ENCODE measurements around the gene BCR.

The BCR gene

DNA sequence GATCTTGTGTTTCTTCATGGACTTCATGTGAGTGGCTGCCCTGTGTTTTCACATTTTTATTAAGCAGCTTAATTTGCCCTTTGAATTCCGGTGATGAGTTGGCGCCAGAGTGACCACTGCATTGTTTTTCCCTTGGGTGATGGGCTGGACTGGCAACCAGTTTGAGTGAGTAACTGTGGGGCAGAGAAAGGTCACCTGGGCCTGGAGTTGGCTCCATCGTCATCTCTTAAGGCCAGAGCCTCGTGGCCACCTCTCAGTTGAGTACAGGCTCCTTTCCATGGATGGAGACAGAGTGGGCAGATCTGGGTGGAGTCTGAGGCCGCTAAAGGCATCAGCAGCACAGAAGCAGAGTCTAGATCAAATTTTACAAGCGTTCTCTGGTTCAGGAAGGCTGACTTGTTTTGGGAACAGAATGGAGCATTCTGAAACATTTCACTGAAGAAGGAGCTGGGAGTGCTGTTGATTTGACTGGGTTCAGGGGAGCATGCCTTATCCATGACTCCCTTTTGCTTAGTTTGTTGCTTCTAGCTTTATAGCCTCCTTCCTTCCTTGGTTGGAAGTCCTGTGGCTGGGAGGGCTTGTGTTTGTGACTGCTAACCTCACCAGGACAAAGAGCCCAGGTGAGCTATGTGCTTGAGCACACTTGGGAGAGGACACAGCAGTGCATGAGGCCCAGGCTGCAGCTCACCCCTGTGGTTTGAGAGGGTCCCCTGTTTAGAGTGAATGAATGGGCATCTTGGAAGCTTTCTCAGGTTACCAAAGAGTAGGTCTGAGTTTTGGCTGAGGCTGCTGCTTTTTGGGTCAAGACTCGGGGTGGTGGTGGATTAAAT lies 7.8 kb downstream of the BCR start:
- TF ChIP-seq ZNF274 (IDR thresholded peaks at IDR 0.05; ENCODE audit: low read depth, low read length): no peak
- no peak overlapping the region for H3K4me3 ChIP-seq (ENCODE audit: low read length)

DNA sequence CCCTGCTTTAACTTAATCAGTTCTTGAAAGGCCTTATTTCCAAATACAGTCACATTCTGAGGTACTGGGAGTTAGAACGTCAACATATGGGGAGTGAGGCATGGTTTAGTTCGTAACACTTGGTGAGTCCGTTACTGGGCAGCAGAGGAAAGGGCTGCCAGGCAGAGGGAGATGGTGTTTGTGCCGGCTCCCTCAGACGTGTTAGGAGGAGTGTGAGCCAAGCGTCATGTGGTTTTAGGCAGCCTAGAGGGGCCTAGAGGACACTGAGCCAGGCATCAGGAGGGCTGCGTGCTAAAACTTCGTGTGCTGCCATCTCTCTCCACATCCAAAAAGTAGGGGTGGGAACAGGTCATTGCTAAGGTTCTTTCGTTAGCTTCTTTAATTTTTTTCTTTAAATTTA lies 10.2 kb downstream of the BCR start:
- no peak overlapping the region for H3K4me3 ChIP-seq (ENCODE audit: low read length)
- no peak for TF ChIP-seq ZNF274 (IDR thresholded peaks at IDR 0.05; ENCODE audit: low read depth, low read length)

DNA sequence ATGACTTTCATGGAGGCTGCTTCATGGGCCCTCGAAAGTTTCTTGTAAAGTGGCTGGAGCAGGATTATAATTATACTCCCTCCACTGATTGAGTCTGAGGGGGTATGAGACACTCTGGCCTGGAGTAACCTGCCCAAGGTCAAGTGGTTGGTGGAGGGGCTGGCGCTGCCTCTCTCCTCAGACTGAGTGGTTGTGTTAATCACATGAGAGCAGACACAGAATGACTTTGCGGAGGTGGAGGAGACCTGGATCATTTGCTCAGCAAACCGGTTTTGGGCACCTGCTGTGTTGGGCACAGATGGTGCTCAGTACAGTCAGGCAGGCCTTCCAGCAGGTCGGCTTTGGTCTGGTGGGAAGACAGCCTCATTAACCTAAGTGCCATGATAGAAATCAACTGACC lies 11.8 kb downstream of the BCR start:
- no peak for TF ChIP-seq ZNF274 (IDR thresholded peaks at IDR 0.05; ENCODE audit: low read depth, low read length)
- H3K4me3 ChIP-seq (ENCODE audit: low read length): no peak overlapping the region

DNA sequence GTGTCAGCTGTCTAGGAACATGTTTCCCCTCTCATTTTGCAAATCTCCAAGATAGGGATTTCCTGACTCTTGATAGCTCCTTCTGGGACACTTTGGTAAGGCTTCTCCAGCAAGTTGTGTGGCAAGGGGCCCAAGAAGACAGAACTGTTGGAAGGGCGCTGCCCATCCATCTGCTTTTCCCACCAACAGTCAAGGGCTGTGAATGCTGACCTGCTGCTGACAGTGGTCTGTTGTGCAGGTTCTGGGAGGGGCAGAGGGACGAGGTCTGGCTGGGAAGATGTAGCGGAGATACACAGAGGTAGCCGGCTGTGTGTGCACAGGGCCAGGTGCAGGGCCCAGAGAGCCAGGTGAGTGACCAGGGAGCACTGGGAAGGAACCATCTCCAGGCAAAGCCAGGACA lies 12.2 kb downstream of the BCR start:
- no peak for TF ChIP-seq ZNF274 (IDR thresholded peaks at IDR 0.05; ENCODE audit: low read depth, low read length)
- no peak overlapping the region for H3K4me3 ChIP-seq (ENCODE audit: low read length)

DNA sequence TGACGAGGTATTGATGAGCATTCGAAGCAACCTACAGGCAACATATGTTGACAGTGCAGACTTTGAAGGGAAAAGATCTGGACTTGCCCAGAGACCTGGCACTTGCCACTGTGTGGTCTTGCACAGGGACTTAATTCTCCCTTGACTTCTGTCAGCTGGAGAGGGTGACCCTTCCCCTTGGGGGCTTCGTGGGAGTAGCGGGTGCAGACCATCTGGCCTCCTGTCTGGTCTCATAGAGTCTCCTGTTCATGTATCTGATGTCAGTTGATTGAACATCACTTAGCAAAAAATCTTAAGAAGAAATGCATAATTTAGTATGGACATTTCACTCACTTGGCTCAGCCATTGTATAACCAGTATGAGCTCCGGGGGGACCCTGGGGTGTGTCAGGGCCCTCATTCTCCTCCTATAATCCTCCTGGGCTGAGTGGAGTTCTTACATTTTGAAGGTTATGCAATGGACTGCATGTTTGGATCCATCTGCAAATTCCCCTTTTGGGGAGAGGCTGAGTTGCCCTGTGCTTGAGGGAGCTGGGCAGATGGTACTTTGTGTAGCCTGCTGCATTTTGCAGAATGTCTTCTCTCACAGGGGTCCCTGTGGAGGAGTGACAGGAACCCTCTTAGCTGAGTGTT lies 13.0 kb downstream of the BCR start:
- H3K4me3 ChIP-seq (ENCODE audit: low read length): no peak overlapping the region
- no peak for TF ChIP-seq ZNF274 (IDR thresholded peaks at IDR 0.05; ENCODE audit: low read depth, low read length)

DNA sequence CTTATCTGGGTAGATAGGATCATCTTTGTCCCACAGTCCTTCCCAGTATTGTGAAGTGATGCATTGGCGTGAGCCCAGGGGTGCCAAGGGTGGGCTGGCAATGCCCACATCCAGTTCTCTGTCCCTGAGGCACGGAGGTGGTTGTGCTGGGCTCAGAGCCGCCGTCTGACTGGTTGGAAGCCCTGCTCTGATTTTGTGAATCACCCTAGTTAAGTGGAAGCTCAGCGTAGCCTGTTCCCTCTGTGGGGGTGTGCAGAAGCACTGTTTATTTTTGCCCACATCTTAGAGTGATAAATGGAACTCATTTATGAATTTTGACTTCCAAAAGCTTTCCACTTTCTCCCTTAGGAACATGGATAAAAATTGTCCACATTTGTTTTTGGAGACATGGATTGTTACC lies 13.6 kb downstream of the BCR start:
- TF ChIP-seq ZNF274 (IDR thresholded peaks at IDR 0.05; ENCODE audit: low read depth, low read length): no peak

DNA sequence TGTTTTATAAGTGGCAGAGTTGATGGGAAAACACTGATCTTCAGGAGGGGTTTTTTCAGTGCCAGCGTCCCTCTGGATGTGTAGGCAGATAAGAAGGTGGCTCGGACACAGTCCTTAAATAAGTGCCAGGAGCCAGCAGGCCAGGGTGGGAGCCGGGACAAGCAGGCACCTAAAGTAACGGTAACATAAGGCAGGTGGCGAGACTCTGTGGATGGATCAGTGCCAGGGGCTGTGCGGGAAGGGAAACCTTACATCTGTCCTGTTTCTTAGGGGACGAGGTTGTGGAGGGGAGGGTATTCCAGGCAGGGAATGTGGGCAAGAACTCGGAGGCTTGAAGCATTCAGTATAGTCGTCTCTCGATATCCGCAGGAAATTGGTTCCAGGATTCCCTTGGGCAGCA lies 15.9 kb downstream of the BCR start:
- TF ChIP-seq ZNF274 (IDR thresholded peaks at IDR 0.05; ENCODE audit: low read depth, low read length): no peak
- H3K4me3 ChIP-seq (ENCODE audit: low read length): no peak overlapping the region

More for the DNA sequence above, 13.6 kb downstream of the BCR start:
- H3K4me3 ChIP-seq (ENCODE audit: low read length): no peak overlapping the region

DNA sequence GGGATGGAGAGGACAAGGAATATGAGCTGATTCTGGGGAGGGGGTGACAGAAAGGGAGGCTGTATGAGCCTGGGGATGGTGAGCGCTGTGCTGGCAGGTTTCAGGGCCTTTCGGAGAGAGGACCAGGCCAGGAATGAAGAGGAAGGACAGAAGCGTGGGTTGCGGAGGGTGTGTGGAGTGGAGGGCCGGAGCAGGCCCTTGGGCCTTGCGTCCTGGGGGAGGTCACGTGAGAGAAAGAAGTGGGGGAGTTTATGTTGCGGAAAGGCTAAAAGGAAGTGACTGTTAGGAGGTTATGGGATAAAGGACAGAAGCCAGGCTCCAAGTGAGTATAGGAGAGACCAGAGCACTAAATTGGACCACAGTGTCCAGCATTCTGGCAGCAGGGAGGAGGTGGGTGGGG lies 17.5 kb downstream of the BCR start:
- no peak for TF ChIP-seq ZNF274 (IDR thresholded peaks at IDR 0.05; ENCODE audit: low read depth, low read length)

DNA sequence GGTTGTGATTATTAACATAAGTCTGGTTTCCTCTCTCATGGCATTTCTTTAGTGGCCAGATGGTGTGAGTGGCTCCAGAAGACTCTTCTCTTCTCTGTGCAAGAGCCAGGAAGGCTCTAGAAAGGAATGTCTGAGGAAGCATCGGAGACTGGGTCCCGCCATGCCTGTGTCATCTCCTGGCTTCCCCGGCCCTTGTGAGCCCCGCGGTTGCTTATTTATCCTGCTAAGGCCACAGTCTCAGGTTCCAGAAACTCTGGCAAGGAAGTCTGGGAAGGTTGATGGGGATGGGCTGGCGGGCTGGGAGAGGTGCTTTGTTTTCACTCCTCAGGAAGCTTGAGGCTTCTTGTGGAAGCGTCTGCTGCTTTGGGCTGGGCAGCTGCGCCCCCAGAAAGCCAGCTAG lies 18.9 kb downstream of the BCR start:
- no peak overlapping the region for H3K4me3 ChIP-seq (ENCODE audit: low read length)

More for the DNA sequence above, 17.5 kb downstream of the BCR start:
- no peak overlapping the region for H3K4me3 ChIP-seq (ENCODE audit: low read length)

DNA sequence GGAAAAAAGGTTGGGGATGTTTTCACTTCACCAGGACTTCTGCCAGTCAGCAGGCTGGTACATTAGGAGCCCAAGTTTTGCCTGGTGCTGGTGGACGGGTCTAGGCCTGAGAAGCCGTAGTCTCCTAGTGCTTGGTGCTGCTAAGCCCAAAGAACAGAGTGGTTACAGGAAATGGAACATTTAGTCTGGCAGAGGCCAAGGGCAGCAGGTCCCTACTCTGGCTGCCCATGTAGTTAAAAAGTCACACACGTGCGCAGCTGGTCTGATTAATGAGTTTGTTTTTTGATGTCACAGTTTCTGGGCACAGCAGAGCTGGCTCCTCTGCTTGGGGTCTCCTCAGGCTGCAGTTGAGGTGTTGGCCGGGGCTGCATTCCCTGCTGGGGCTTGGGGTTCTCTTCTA lies 20.6 kb downstream of the BCR start:
- no peak overlapping the region for H3K4me3 ChIP-seq (ENCODE audit: low read length)
- TF ChIP-seq ZNF274 (IDR thresholded peaks at IDR 0.05; ENCODE audit: low read depth, low read length): no peak

More for the DNA sequence above, 18.9 kb downstream of the BCR start:
- TF ChIP-seq ZNF274 (IDR thresholded peaks at IDR 0.05; ENCODE audit: low read depth, low read length): no peak

DNA sequence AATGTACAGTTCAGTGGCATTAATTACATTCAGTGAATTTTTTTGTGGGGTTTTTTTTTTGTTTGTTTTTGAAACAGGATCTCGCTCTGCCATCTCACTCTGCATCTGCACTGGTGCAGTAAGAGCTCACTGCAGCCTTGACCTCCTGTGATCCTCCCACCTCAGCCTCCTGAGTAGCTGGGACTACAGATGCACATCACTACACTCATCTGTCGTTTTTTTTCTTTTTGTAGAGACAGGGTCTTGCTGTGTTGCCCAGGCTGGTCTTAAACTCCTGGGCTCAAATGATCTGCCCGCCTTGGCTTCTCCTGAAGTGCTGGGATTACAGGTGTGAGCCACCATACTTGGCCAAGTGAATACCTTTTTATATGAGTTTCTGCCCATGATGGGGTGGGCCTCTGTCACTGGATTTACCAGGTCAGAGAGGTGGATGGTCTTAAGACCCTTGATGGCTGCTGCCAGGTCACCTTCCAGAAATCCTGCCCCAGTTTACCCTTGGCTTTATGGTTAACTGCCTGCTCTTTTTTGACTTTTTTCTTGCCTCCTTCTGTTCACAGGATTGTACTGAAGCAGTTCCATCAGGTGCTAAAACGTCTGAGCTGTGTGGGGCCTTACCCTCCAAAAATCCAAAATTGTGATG lies 22.6 kb downstream of the BCR start:
- TF ChIP-seq ZNF274 (IDR thresholded peaks at IDR 0.05; ENCODE audit: low read depth, low read length): no peak
- H3K4me3 ChIP-seq (ENCODE audit: low read length): no peak overlapping the region

DNA sequence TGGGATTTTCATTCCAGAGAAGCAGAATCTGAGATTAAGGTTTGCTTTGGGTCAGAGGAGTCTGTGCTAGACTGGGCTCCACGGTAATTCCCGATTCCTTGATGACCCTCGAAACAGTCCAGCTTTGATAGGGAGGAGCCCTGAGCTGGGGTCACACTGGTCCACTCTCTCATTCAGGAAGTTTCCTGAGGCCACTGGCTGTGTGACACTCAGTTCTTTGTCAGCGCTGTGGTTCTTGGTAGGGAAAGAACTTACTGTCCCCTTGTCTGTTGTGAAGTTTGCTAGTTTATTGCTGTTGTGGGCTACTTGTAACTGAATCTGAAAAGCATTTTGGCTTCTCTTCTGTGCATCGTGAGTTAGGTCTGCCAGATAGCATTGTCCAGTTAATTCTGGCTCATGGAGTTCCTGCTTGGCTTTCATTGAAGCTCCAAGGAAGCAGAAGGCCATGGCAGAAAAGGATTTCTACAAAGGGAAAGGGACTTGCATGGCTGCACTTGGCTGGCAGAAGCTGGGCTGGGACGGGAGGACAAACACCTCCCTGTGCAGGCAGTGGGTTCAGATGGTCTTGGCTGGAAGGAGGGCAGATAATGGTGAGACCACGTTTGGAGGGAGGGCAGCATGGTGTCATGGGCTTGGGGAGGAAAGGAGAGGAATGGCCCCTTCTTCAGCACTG lies 23.3 kb downstream of the BCR start:
- H3K4me3 ChIP-seq (ENCODE audit: low read length): no peak overlapping the region
- no peak for TF ChIP-seq ZNF274 (IDR thresholded peaks at IDR 0.05; ENCODE audit: low read depth, low read length)

DNA sequence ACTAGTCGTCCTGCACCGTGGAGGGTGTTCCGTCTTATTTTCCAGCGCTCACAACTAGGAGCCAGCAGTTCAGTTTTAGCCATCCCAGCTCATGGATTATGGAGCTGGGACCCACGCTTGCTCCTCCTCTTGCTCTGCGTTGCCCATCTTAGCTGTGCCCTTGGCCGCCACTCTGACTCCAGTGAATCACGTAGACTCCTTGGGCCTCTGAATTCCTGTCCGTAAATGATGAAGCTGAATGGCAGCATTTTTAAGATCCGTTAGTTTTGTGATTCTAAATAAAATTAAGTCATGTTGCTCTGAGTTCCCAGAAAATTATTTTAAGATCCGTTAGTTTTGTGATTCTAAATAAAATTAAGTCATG lies 23.8 kb downstream of the BCR start:
- no peak overlapping the region for H3K4me3 ChIP-seq (ENCODE audit: low read length)
- no peak for TF ChIP-seq ZNF274 (IDR thresholded peaks at IDR 0.05; ENCODE audit: low read depth, low read length)

DNA sequence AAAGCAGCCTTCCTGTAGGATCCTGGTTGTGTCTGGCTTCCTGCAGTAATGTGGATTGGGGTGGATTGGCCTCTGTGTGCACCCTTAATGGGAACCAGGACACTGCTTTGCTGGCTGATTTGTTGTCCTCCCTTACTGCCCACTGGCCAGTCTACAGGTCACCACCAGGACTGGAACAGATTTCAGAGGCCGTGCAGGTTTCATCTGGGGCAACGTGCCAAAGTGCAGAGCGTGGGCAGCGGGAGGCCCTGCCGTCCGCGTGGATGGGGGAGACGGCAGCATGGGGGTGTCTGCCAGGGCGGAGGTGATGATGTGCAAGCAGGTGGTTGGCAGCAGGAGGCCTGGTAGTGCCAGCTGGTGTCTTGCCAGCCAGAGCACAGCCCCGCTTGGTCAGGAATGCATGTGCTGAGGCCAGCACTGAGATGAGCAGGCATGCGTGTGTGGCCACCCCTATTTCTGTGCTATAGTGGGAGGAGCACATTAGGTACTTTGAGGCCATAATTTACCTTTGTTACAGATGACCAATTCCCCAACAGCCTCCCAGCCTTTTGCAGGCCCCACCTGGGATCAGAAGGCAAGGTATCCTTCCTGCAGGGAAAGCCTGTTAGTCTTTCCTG lies 24.3 kb downstream of the BCR start:
- no peak for TF ChIP-seq ZNF274 (IDR thresholded peaks at IDR 0.05; ENCODE audit: low read depth, low read length)
- no peak overlapping the region for H3K4me3 ChIP-seq (ENCODE audit: low read length)
